HT-29 (cell line): ENCODE results near the gene CDH23. TPM values are rescaled to one million over a fixed set of nuclear protein-coding genes. Genes with fewer than 3 reads are reported as not detected.

Source experiments
- DNase-seq: peaks from one replicate; pipeline ENCODE4 v3.0.0-alpha.2; 2015; ENCODE audit warnings: low spot score
- total RNA-seq: library from RNA; depleted of rRNA; stranded (reverse); fragments of >200 nt; shearing (Covaris generic); gene quantifications from 2 replicates; pipeline ENCODE4 v1.2.3, GENCODE V29; 2014

The CDH23 gene
- total RNA-seq, 1 experiment from 2014 or later: 0.05 TPM

DNA sequence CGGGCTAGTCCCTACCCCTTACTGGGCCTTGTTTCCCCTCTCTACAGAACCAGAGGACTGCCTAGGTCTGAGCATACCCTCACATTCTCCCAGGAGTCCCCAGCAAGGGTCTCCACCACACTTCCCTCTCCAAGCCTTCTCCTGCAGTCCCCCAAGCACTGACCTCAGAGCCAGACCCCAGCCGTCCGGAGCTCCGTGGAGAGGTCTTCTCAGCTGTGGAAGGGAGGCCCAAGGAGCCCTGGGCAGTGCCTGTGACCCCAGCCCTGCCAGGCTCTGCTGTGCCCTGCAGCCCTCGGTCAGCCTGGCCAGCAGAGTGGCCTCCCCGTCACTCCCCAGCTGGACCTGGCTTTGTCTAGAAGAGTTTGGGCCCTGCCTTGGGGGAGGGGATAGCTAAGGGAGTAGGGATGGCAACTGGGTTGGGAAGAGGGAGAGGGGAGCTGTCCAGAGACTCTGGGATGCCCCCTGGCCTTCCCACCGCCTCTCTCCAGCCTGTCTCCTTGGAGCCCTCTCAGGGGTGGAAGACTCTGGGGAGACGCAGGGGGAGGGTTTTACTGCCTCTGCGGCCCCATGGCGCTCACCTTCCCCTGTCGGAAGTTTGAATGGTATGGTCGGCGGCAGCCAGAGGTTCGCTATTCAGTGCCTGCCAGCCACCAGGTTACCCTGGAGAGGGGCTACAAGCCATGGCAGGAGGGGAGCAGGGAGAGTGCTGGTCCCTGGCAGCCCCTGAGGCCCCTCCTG, 322.9 kb downstream of the CDH23 start, which contains the start of gene C10orf105:
TSS of gene C10orf105 (minus strand) at position 315 of the 738 bp plus-strand sequence. CDS start 3,441 bp downstream, outside the sequence.
- no peak for DNase-seq

DNA sequence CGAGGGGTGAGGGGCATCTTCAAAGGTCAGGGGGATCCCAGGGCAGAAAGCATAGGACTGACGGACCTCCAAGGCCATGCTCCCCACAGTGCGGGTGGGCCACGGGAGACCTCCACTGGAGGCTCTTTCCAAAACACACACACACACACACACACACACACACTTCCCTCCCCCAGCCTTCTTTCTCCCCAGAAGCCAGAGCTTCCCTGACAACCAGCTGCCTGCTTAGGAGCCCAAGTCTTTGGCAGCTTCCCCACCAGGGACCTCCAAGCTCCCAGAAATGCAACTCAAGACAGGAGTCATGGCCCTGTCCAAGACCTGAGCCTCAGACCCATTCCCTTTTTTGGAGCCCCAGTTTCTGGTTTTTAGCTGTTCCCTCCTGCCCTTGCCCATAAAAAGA, 323.6 kb downstream of the CDH23 start:
- no peak for DNase-seq

DNA sequence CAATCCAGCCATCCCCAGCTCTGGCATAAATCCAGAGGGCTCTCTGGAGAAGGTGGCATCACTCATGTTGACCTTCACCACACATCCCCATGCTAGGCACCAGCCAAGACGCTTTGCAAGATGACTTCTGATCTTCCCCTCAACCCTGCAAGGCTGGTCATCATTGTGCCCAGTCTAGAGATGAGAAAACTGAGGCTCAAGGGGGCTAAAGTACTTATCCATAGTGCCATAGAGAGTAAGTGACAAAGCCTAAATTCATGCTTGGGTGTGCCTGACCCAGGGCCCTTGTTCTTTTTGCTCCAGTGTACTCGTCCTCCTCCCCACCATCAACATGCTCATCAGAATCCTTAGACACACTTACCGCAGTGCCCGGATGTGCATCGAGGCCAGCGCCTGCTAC, 324.6 kb downstream of the CDH23 start:
- no peak for DNase-seq

- no peak for DNase-seq
Observed at GRCh38 chr10:71722849-71723248, 326.1 kb downstream of the CDH23 start.

- DNase-seq: no peak
Observed at GRCh38 chr10:71723311-71723710, 326.6 kb downstream of the CDH23 start.

GRCh38 chr10:71724539-71724938, 327.8 kb downstream of the CDH23 start:
- no peak for DNase-seq

DNA sequence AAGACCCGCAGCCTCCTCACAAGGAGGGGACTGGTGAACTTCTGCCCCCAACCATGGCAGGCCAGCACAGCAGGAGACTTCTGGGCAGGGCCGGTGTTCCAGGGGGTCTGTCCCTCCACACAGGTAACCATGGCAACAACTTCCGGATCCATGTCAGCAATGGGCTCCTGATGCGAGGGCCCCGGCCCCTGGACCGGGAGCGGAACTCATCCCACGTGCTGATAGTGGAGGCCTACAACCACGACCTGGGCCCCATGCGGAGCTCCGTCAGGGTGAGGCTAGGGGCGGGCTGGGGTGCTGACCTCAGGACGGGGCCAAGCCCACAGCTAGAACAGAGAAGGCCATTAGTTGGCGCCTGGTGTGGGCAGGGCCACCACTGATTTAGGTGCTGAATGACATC, 328.5 kb downstream of the CDH23 start:
- DNase-seq: no peak

DNA sequence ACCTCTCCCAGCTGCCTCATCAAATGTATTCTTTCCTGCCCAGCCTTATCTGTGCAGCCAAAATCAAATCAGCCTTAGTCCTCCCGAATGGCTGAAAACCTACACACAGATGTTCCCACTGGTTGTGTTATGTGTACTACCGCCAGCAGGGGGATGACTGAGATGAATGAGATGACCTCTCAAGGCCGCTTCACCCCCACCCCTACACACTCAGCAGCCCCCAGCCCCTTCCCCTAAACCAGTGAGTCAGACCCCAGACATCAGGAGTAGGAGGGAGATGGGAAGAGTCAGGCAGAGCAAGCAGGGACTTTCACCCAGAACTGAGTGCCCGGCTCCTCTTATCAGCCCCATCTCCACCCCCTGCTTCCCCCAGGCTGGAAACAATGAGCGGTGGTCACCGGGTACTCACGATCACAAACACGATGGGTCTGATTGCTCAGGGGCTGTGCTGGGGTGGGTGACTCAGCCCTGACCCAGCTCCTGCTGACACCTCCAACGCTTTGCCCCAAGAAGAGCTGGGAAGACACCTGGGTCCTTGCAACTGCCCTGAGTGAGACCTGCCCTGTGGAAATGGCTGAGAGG, 329.4 kb downstream of the CDH23 start:
- DNase-seq: peak; percentile 29

DNA sequence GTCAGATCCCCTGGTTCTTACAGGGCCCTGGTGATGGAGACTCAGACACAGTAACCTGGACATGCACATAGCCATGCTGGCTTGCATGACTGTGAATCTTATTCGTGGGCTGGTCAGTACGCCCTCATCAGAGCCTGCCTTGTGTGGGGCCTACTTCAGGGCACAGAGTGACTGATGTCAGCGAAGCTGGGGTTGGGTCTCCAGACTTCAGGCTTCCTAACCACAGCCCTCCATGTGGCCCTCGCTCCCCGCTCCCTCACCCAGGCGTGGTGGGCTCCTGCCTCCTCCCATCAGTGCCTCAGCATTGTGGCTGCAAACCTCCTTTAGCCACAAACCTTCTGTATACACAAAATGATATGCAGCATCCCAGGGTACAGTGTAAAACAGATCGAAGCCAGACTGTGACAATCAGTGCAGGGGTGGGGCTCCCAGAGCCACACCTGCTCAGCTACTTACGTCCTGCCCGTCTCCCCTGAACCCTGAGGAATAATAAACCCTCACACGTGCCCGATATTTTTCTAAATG, 329.9 kb downstream of the CDH23 start:
- DNase-seq: no peak

DNA sequence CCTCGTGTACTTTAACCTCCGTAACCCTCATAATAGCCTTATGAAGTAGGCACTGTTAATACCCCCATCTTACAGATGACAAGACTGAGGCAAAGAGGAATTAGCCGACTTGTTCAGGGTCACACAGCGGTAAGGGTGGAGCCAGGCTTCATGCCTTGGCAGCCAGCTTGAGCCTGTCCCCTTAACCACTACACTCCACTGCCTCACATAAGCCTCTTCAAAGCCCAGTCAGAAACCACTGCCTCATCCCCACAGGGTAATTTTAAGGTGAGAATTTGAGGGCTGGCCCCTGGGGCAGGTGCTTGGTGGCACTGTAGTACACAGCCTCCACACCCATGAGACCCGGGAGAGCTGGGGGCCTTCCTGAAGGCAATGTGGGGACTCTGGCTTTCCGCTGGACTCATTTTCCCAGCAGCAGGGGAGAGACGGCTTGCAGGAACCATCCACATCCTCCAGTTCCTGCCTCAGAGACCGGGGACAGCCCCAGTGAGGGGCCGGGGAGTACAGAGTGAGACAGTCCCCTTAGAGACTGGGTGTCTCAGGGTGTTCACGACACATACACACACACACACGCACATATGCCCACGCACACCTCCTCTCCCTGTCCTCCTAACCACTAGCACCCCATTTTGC, 330.5 kb downstream of the CDH23 start:
- DNase-seq: no peak

- DNase-seq: no peak
Observed at GRCh38 chr10:71727738-71728737, 331.3 kb downstream of the CDH23 start.

DNA sequence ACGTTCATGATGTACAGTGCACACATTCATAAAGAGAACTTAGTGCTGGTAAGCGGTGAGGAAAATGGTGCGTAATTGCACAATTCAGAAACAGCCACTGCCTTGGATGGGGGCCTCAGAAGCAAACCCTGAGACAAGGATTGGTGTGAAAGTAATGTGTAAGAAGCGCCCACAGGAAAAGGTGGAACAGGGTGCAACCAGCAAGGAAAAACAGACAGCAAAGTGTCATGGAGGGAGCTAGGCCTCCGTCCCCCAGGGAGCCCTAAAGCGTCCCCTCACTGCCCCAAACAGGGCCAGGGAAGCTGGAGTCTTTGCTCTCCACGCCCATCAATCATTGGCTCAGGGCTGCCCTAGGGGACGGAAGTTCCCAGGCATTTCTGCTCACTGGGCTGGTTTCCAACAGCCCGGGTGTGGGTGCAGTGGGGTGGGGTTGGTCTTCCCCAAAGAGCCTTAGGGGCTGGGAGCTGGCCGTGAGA, 332.5 kb downstream of the CDH23 start:
- peak; percentile 38 for DNase-seq

- DNase-seq: no peak
Observed at GRCh38 chr10:71731791-71732190, 335.1 kb downstream of the CDH23 start.

- no peak for DNase-seq
Observed at GRCh38 chr10:71734797-71735196, 338.1 kb downstream of the CDH23 start.

- peak; percentile 44 for DNase-seq
Observed at GRCh38 chr10:71735709-71736569, 339.2 kb downstream of the CDH23 start.

- peak; percentile 13 for DNase-seq
Observed at GRCh38 chr10:71736570-71736952, 339.8 kb downstream of the CDH23 start.

GRCh38 chr10:71737001-71737833, 340.5 kb downstream of the CDH23 start:
- peak; percentile 63 for DNase-seq

- no peak for DNase-seq
Observed at GRCh38 chr10:71737834-71738197, 341.1 kb downstream of the CDH23 start.

DNA sequence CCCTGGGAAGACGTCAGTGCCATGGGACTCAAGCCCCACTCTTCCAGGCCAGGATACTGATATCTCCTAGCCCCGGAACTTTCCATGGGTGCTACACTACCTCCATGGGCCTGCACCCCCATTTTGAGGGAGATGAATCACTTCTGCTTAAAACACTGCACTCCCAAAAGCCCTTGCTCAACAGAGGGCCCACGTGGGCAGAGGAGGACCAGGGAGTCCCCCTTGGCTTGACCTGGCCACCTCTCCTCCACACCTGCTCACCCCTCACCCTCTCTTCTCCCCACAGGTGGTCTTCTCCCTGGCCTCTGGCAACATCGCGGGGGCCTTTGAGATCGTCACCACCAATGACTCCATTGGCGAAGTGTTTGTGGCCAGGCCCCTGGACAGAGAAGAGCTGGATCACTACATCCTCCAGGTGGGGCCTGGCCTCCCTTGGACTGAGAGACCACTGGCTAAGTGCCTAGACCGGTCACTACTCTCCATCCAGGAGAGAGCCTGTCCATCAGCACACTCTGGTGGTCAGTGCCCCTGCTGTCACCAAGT, 342.7 kb downstream of the CDH23 start:
- no peak for DNase-seq
